ENCODE data around the gene FAM3A.

- TF ChIP-seq, protein P1, sequence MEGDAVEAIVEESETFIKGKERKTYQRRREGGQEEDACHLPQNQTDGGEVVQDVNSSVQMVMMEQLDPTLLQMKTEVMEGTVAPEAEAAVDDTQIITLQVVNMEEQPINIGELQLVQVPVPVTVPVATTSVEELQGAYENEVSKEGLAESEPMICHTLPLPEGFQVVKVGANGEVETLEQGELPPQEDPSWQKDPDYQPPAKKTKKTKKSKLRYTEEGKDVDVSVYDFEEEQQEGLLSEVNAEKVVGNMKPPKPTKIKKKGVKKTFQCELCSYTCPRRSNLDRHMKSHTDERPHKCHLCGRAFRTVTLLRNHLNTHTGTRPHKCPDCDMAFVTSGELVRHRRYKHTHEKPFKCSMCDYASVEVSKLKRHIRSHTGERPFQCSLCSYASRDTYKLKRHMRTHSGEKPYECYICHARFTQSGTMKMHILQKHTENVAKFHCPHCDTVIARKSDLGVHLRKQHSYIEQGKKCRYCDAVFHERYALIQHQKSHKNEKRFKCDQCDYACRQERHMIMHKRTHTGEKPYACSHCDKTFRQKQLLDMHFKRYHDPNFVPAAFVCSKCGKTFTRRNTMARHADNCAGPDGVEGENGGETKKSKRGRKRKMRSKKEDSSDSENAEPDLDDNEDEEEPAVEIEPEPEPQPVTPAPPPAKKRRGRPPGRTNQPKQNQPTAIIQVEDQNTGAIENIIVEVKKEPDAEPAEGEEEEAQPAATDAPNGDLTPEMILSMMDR (IDR thresholded peaks at IDR 0.05; ENCODE audit: low read length), result no peak
- no peak for TF ChIP-seq EZH2 (optimal IDR thresholded peaks at IDR 0.05; ENCODE audit: low read depth, low read length)
- no peak for TF ChIP-seq EZH2phosphoT487 (IDR thresholded peaks at IDR 0.05; ENCODE audit: low read length)
Measured at GRCh38 chrX:154502989-154503388, 13.0 kb downstream of the FAM3A start.

Measured in MM.1S (cell line).